ENCODE data around the gene ERF.

- no peak for TF ChIP-seq EZH2 (IDR thresholded peaks at IDR 0.05; ENCODE audit: borderline replicate concordance, low read length)
- no peak for TF ChIP-seq CTCF (IDR thresholded peaks at IDR 0.05; ENCODE audit: low read length)
These were observed 15.6 kb upstream of the ERF start for GRCh38 chr19:42270346-42271044.
